H1 (cell line): ENCODE data around the gene FAM181A. TPM values are rescaled to one million over a fixed set of nuclear protein-coding genes. Genes with fewer than 3 reads are reported as not detected.

Experiments
- CTCF ChIA-PET: fragments of 300-600 bp; sonication (Branson Sonifier 250); formaldehyde crosslinking; loops from one replicate; lab custom pipeline; 2021; ENCODE audit not compliant: partially characterized antibody; lab: Charles Lee
- POLR2A ChIA-PET: fragments of 300-600 bp; sonication (Branson Sonifier 250); formaldehyde crosslinking; loops from one replicate; lab custom pipeline; 2021; ENCODE audit warnings: inconsistent platforms; ENCODE audit not compliant: partially characterized antibody; lab: Charles Lee
- DNase-seq, 2 experiments: peaks; one replicate each; pipeline versions ENCODE4 v3.0.0 to v3.0.0-alpha.2; 2010 to 2022; ENCODE audit warnings: low spot score in 2 of 2, low read depth in 1 of 2, mixed read lengths in 1 of 2
- FAIRE-seq: peaks from 2 replicates; lab custom pipeline; 2011; peaks lifted over from hg19 to GRCh38; lab: Jason Lieb, UNC
- H2AFZ ChIP-seq: 2 replicates; pipeline ENCODE4 v1.8.1; 2012; ENCODE audit warnings: low read length, inconsistent platforms
- H2AK5ac ChIP-seq: 2 replicates; pipeline ENCODE4 v1.6.1; 2013; ENCODE audit warnings: low read depth, low read length
- H2BK120ac ChIP-seq: replicated peaks from 2 replicates; pipeline ENCODE3; 2013; ENCODE audit warnings: low read depth, low read length, inconsistent platforms
- H2BK12ac ChIP-seq: 2 replicates; pipeline ENCODE4 v1.6.1; 2013; ENCODE audit warnings: low read depth, low read length
- H2BK15ac ChIP-seq: 2 replicates; pipeline ENCODE4 v1.6.1; 2013; ENCODE audit warnings: low read length
- H2BK20ac ChIP-seq: 2 replicates; pipeline ENCODE4 v1.6.1; 2013; ENCODE audit warnings: low read length
- H2BK5ac ChIP-seq: 2 replicates; pipeline ENCODE4 v1.6.1; 2013; ENCODE audit warnings: low read depth, low read length
- H3K14ac ChIP-seq: 2 replicates; pipeline ENCODE4 v1.6.1; 2013; ENCODE audit warnings: inconsistent platforms; ENCODE audit not compliant: insufficient read length
- H3K18ac ChIP-seq: 2 replicates; pipeline ENCODE4 v1.6.1; 2013; ENCODE audit warnings: low read length; ENCODE audit errors: extremely low read depth
- H3K23ac ChIP-seq: 2 replicates; pipeline ENCODE4 v1.6.1; 2013; ENCODE audit warnings: inconsistent platforms; ENCODE audit not compliant: insufficient read length
- H3K23me2 ChIP-seq: 2 replicates; pipeline ENCODE4 v1.6.1; 2013; ENCODE audit warnings: low read depth, low read length
- H3K27ac ChIP-seq: 2 replicates; pipeline ENCODE4 v1.6.1; 2011; ENCODE audit warnings: low read depth, low read length, inconsistent platforms
- H3K27me3 ChIP-seq, 4 experiments: replicated peaks in 1 of 4; 1 replicate in 1 of 4; 2 replicates in 3 of 4; pipeline versions ENCODE4 v1.6.1 to v1.8.1; 2011 to 2013; ENCODE audit warnings: low read length in 3 of 4, mild to moderate bottlenecking in 3 of 4, inconsistent platforms in 2 of 4, mixed read lengths in 2 of 4, moderate library complexity in 1 of 4; ENCODE audit not compliant: control insufficient read depth in 3 of 4, insufficient read depth in 3 of 4; ENCODE audit errors: extremely low read depth in 1 of 4
- H3K36me3 ChIP-seq, 4 experiments: 2 replicates each; pipeline versions ENCODE4 v1.6.1 to v1.8.1; 2011 to 2013; ENCODE audit warnings: mild to moderate bottlenecking in 4 of 4, low read length in 3 of 4, moderate library complexity in 2 of 4, control low read depth in 1 of 4, inconsistent platforms in 1 of 4; ENCODE audit not compliant: insufficient read depth in 4 of 4, control insufficient read depth in 2 of 4
- H3K4ac ChIP-seq: replicated peaks from 2 replicates; pipeline ENCODE3; 2013; ENCODE audit warnings: low read length, low read depth, mixed read lengths, inconsistent platforms; ENCODE audit not compliant: insufficient read length
- H3K4me1 ChIP-seq, 4 experiments: replicated peaks in 1 of 4; 1 replicate in 1 of 4; 2 replicates in 3 of 4; pipeline versions ENCODE4 v1.6.1 to v1.8.1; 2011 to 2013; ENCODE audit warnings: low read length in 3 of 4, inconsistent platforms in 2 of 4, mixed read lengths in 1 of 4; ENCODE audit not compliant: insufficient read depth in 4 of 4, control insufficient read depth in 3 of 4
- H3K4me2 ChIP-seq, 2 experiments: 2 replicates each; pipeline versions ENCODE4 v1.6.1 to v1.8.1; 2011 to 2013; ENCODE audit warnings: low read depth in 2 of 2, low read length in 2 of 2, control low read depth in 1 of 2, inconsistent platforms in 1 of 2, mild to moderate bottlenecking in 1 of 2; ENCODE audit not compliant: insufficient read depth in 1 of 2
- H3K4me3 ChIP-seq, 4 experiments: fragments of 200-600, 300-600 bp in 1 of 4; sonication (generic), shearing (Covaris generic), sonication (Bioruptor Twin) in 1 of 4; 2 replicates each; pipeline versions ENCODE4 v1.5.1 to v1.8.1; 2011 to 2016; ENCODE audit warnings: low read length in 4 of 4, low read depth in 3 of 4, control low read depth in 2 of 4, inconsistent platforms in 2 of 4, mild to moderate bottlenecking in 2 of 4, mixed read lengths in 1 of 4, moderate library complexity in 1 of 4; ENCODE audit not compliant: insufficient read depth in 2 of 4; ENCODE audit errors: extremely low read depth in 1 of 4
- H3K56ac ChIP-seq: replicated peaks from 2 replicates; pipeline ENCODE3; 2013; ENCODE audit warnings: low read depth, mild to moderate bottlenecking, mixed read lengths, low read length, inconsistent platforms; ENCODE audit not compliant: insufficient read length
- H3K79me1 ChIP-seq: 2 replicates; pipeline ENCODE4 v1.6.1; 2013; ENCODE audit warnings: low read depth, low read length, control low read depth
- H3K79me2 ChIP-seq, 2 experiments: 2 replicates each; pipeline versions ENCODE4 v1.6.1 to v1.8.1; 2012 to 2013; ENCODE audit warnings: low read length in 2 of 2, mild to moderate bottlenecking in 2 of 2, inconsistent platforms in 1 of 2; ENCODE audit not compliant: insufficient read depth in 2 of 2, control insufficient read depth in 1 of 2
- H3K9ac ChIP-seq, 4 experiments: replicated peaks in 1 of 4; 1 replicate in 1 of 4; 2 replicates in 3 of 4; pipeline versions ENCODE4 v1.6.1 to v1.8.1; 2011 to 2013; ENCODE audit warnings: low read depth in 3 of 4, low read length in 3 of 4, control low read depth in 2 of 4, mild to moderate bottlenecking in 2 of 4, moderate library complexity in 2 of 4, inconsistent platforms in 1 of 4; ENCODE audit errors: extremely low read depth in 1 of 4
- H3K9me3 ChIP-seq, 2 experiments: 2 replicates each; pipeline versions ENCODE4 v1.6.1 to v1.8.1; 2012 to 2013; ENCODE audit warnings: mild to moderate bottlenecking in 2 of 2, moderate library complexity in 2 of 2, control low read depth in 1 of 2, inconsistent platforms in 1 of 2, low read depth in 1 of 2, low read length in 1 of 2, mixed read lengths in 1 of 2; ENCODE audit not compliant: insufficient read depth in 2 of 2
- H4K20me1 ChIP-seq, 2 experiments: replicated peaks in 1 of 2; 2 replicates each; pipeline versions ENCODE3 to v1.8.1; 2011 to 2013; ENCODE audit warnings: inconsistent platforms in 2 of 2, low read length in 2 of 2, mild to moderate bottlenecking in 1 of 2; ENCODE audit not compliant: insufficient read depth in 2 of 2, control insufficient read depth in 1 of 2
- H4K5ac ChIP-seq: 2 replicates; pipeline ENCODE4 v1.6.1; 2013; ENCODE audit warnings: low read length, low read depth, mixed read lengths, inconsistent platforms; ENCODE audit not compliant: insufficient read length
- H4K8ac ChIP-seq: 2 replicates; pipeline ENCODE4 v1.8.0; 2013; ENCODE audit warnings: mild to moderate bottlenecking, moderate library complexity, low read length, inconsistent platforms; ENCODE audit not compliant: insufficient read depth; ENCODE audit errors: extremely low read depth
- H4K91ac ChIP-seq: replicated peaks from 2 replicates; pipeline ENCODE3; 2013; ENCODE audit warnings: low read length, mixed read lengths, inconsistent platforms; ENCODE audit not compliant: insufficient read length
- POLR2A ChIP-seq, 2 experiments: IDR thresholded peaks; 1 replicate in 1 of 2; 2 replicates in 1 of 2; pipeline ENCODE4 v1.6.1; 2011; ENCODE audit warnings: low read depth in 2 of 2, low read length in 2 of 2, mild to moderate bottlenecking in 2 of 2; ENCODE audit errors: control extremely low read depth in 1 of 2
- WGBS, 2 experiments: shearing (Covaris generic) in 1 of 2; methylation state at CpG; one replicate each; pipeline versions ENCODE4 v1.1.6 to v1.1.7; 2013 to 2015; ENCODE audit warnings: low lambda C conversion rate in 2 of 2, mixed read lengths in 2 of 2, inconsistent platforms in 1 of 2, low coverage in 1 of 2, missing lambda C conversion rate in 1 of 2; ENCODE audit not compliant: insufficient replicate concordance in 2 of 2, insufficient coverage in 1 of 2, insufficient read length in 1 of 2; ENCODE audit errors: extremely low coverage in 1 of 2, missing lambda C conversion rate in 1 of 2; 5-methylcytosine and 5-hydroxymethylcytosine counted together
- polyA plus RNA-seq, 7 experiments: library from polyadenylated mRNA; depleted of rRNA in 3 of 7; stranded (reverse) in 5 of 7; unstranded in 2 of 7; fragments of >200 nt in 5 of 7; fragments of 200-250 nt in 2 of 7; gene quantifications; 1 replicate in 5 of 7; 2 replicates in 1 of 7; 4 replicates in 1 of 7; pipeline versions ENCODE4 v1.2.1 to v1.2.3, GENCODE V29; 2011 to 2013; ENCODE audit warnings: missing spikeins in 2 of 7, mixed read lengths in 2 of 7
- total RNA-seq: library from RNA; stranded (reverse); fragmentation: NEBNext Ultra II Directional; extraction: Animal tissue kit (Norgen Biotek cat#: 25700); gene quantifications from 2 replicates; pipeline ENCODE4 v1.2.1, GENCODE V29; 2021
- TF ChIP-seq, protein P1 (sequence below): IDR thresholded peaks from 2 replicates; pipeline ENCODE4 v1.6.1; 2011; ENCODE audit warnings: low read length, improper control_type of control experiment

The FAM181A gene
- total and polyA plus RNA-seq, 2 of the 8 experiments (the other 6 are each of a cell fraction or from before 2014, with no cell fraction given), result not detected

DNA sequence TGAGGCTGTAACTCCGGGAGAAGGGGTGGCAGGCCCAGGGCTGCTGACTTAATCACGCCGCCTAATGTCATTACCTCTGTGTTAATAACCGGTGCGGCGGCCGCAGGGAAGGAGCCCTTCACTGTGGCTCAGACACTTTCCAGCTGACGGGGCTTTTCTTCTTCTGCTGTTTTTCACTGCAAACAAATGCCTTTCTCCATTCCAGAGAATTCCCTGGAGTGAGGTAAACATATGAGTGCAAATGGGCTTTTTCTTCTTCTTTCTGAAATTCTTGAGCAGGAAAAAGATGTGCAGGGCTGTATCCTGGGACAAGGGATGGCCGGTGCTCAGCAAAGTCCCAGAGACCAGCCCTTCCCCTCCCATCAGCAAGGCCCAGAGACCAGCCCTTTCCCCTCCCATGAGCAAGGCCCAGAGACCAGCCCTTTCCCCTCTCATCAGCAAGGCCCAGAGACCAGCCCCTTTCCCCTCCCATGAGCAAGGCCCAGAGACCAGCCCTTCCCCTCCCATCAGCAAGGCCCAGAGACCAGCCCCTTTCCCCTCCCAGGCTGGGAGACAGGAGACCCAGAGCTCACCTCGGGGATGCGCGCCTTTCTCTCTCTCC, 33.4 kb upstream of the FAM181A start:
- POLR2A ChIA-PET, result interaction anchor here (0.6 kb wide), 1 partner anchor 94 kb away, joined by 4 read pairs; no protein-coding TSS in a partner anchor
- no peak overlapping the region for H2BK20ac ChIP-seq
- peak in 1 of 2 experiments; percentile 23; a peak in 1 of 3 replicates for TF ChIP-seq POLR2A (IDR thresholded peaks at IDR 0.05; ENCODE audit: control extremely low read depth in 1 of 2, low read depth in 2 of 2, low read length in 2 of 2)
- TF ChIP-seq, protein P1, sequence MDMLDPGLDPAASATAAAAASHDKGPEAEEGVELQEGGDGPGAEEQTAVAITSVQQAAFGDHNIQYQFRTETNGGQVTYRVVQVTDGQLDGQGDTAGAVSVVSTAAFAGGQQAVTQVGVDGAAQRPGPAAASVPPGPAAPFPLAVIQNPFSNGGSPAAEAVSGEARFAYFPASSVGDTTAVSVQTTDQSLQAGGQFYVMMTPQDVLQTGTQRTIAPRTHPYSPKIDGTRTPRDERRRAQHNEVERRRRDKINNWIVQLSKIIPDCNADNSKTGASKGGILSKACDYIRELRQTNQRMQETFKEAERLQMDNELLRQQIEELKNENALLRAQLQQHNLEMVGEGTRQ, result no peak
- no peaks in the 10 kb centered on the region for H3K9me3 ChIP-seq
- CTCF ChIA-PET, result interaction anchor here (0.6 to 8.6 kb wide), 26 partner anchors 10 to 274 kb away, joined by 3 to 57 read pairs (median 4); no protein-coding TSS in a partner anchor
- H2BK120ac ChIP-seq, result no peak overlapping the region
- H3K4me1 ChIP-seq, result peaks cover 4 to 20% (median 10%) of the 10 kb centered on the region in 4 experiments
- H3K4ac ChIP-seq, result no peak overlapping the region
- FAIRE-seq (no peak), DNase-seq (peak; percentile 33 to 61)
- H4K8ac ChIP-seq, result no peak overlapping the region
- no peak overlapping the region for H2BK12ac ChIP-seq
- no peaks in the 10 kb centered on the region for H3K79me2 ChIP-seq
- H3K18ac ChIP-seq, result no peak overlapping the region
- peak overlapping the region in 2 of 4 experiments; percentile 14 to 34; a peak in 1 of 8 replicates for H3K4me3 ChIP-seq
- H2AFZ ChIP-seq, result peak overlapping the region; percentile 85; the same call in 1 of the 2 replicates
- no peaks in the 10 kb centered on the region for H4K20me1 ChIP-seq
- H3K56ac ChIP-seq, result no peak overlapping the region
- no peak overlapping the region for H3K14ac ChIP-seq
- no peak overlapping the region for H2AK5ac ChIP-seq
- no peak overlapping the region for H4K5ac ChIP-seq
- no peak overlapping the region for H2BK15ac ChIP-seq
- H3K36me3 ChIP-seq, result no peaks in the 10 kb centered on the region
- 56% methylated on average over 9 of the region's 12 CpGs; no CpG with 5 or more reads in 1 of the 2 experiments for WGBS, 2 experiments
- peak overlapping the region; percentile 54 to 65 for H3K4me2 ChIP-seq
- H3K23ac ChIP-seq, result no peak overlapping the region
- H3K23me2 ChIP-seq, result no peaks in the 10 kb centered on the region; the same call in 1 of the 2 replicates
- H3K79me1 ChIP-seq, result no peaks in the 10 kb centered on the region
- no peak overlapping the region for H3K9ac ChIP-seq
- peak overlapping the region; percentile 22 for H4K91ac ChIP-seq
- no peak overlapping the region for H2BK5ac ChIP-seq
- H3K27ac ChIP-seq, result no peak overlapping the region
- no peaks in the 10 kb centered on the region; a peak in 1 of 7 replicates for H3K27me3 ChIP-seq
